Gastrocnemius medialis (tissue), 4 donors: Measurements from ENCODE around the gene ARHGAP15.

ENCODE experiments used
- POLR2A ChIP-seq, 2 donors: fragments of 450-650 bp; IDR thresholded peaks; one replicate each; pipeline ENCODE4 v1.6.1; 2017; ENCODE audit warnings: antibody characterized with exemption in 2 of 2, mild to moderate bottlenecking in 2 of 2, moderate library complexity in 2 of 2
- TF ChIP-seq, protein P1 (sequence below), 5 experiments: fragments of 450-650 bp in 3 of 5; fragments of 200-600 bp in 2 of 5; sonication (generic) in 2 of 5; IDR thresholded peaks in 4 of 5; conservative IDR thresholded peaks in 1 of 5; 1 replicate in 4 of 5; 2 replicates in 1 of 5; pipeline ENCODE4 v1.5.1; 2016 to 2019; ENCODE audit warnings: antibody characterized with exemption in 5 of 5, mild to moderate bottlenecking in 3 of 5, moderate library complexity in 3 of 5

DNA sequence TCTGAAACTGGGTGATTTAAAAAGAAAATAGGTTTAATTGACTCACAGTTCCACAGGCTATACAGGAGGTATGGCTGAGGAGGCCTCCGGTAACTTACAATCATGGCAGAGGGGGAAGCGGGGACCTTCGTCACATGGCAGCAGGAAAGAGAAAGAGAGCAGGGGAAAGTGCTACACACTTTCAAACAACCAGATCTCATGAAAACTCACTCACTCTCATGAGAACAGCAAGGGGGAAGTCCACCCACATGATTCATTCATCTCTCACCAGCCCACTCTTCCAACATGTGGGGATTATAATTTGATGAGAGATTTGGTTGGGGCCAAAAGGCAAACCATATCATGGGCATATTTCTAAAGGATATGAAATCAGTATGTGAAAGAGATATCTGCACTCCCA, 12.0 kb upstream of the ARHGAP15 start:
- TF ChIP-seq, protein P1, sequence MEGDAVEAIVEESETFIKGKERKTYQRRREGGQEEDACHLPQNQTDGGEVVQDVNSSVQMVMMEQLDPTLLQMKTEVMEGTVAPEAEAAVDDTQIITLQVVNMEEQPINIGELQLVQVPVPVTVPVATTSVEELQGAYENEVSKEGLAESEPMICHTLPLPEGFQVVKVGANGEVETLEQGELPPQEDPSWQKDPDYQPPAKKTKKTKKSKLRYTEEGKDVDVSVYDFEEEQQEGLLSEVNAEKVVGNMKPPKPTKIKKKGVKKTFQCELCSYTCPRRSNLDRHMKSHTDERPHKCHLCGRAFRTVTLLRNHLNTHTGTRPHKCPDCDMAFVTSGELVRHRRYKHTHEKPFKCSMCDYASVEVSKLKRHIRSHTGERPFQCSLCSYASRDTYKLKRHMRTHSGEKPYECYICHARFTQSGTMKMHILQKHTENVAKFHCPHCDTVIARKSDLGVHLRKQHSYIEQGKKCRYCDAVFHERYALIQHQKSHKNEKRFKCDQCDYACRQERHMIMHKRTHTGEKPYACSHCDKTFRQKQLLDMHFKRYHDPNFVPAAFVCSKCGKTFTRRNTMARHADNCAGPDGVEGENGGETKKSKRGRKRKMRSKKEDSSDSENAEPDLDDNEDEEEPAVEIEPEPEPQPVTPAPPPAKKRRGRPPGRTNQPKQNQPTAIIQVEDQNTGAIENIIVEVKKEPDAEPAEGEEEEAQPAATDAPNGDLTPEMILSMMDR (IDR thresholded peaks at IDR 0.05 in 4 of 5, conservative IDR thresholded peaks at IDR 0.05 in 1 of 5), result no peak
- no peak for TF ChIP-seq POLR2A (IDR thresholded peaks at IDR 0.05)
